Progenitor cell of endocrine pancreas (in vitro differentiated cells): Measurements from ENCODE around the gene COPS3. TPM values are rescaled to one million over a fixed set of nuclear protein-coding genes. Genes with fewer than 3 reads are reported as not detected.
A peak's percentile ranks its signal among the peaks of the same experiment; 100 is the strongest.

ENCODE experiments used
- DNase-seq: peaks from one replicate; pipeline ENCODE4 v3.0.0; 2021; ENCODE audit warnings: low spot score; ENCODE audit not compliant: unreplicated experiment
- H3K27ac Mint-ChIP-seq: 2 replicates; pipeline ENCODE4 v1.8.0; 2021; ENCODE audit warnings: mild to moderate bottlenecking, moderate library complexity, mixed read lengths
- H3K27me3 Mint-ChIP-seq: 2 replicates; pipeline ENCODE4 v1.8.0; 2021; ENCODE audit warnings: mixed read lengths
- H3K36me3 Mint-ChIP-seq: 2 replicates; pipeline ENCODE4 v1.8.0; 2022; ENCODE audit warnings: mixed read lengths; ENCODE audit not compliant: insufficient read depth
- H3K4me1 Mint-ChIP-seq: 2 replicates; pipeline ENCODE4 v1.8.0; 2021; ENCODE audit warnings: low read depth, mixed read lengths
- H3K4me3 Mint-ChIP-seq: 2 replicates; pipeline ENCODE4 v1.8.0; 2021; ENCODE audit warnings: low read depth, mild to moderate bottlenecking, moderate library complexity, mixed read lengths
- H3K9me3 Mint-ChIP-seq: 2 replicates; pipeline ENCODE4 v1.8.0; 2021; ENCODE audit warnings: low read depth, mixed read lengths
- total RNA-seq: library from RNA; stranded (reverse); gene quantifications from 2 replicates; pipeline ENCODE4 v1.2.1, GENCODE V29; 2021
- TF ChIP-seq, protein P1 (sequence below): fragments of 200-600 bp; sonication (generic); IDR thresholded peaks from one replicate; pipeline ENCODE4 v1.5.0; 2021; ENCODE audit warnings: antibody characterized with exemption, mild to moderate bottlenecking; ENCODE audit not compliant: unreplicated experiment

COPS3 gene
- total RNA-seq, 1 donor from 2014 or later, result 61.5 TPM

DNA sequence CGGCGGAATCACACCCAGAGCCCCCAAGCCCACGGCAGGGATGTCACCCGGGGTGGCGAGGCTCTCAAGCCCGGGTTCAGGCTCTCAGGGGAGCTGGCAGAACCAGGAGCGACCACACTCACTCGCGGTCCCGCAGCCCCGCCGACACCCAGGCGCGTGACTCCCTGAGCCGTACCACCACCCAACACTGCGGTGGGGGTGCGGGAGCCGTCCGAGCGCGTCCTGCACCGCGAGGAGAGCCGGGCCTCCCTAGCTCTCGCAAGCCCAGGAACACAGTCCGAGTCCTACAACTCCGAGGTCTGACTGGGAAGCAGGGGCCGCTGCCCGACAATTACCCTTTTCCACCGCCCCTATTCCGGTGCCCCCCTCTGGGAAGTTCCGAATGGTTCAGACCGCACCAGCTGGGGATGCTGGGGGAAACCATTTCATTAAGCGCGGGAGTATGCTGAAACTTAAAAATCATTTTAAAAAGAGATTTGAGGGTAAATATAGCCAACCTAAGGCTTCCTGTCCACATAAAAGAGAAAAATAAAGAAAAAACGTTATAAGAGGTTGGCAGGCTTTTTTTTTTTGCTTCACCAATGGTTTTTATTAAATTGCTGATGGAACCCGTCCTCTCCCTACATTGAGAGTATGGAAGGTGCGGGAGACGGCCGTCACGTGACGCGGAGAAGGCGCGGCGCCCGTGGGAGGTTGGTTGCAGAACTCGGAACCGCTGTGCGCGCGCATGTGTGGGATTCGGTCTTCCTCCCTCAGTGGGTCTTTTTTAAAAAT is 43.8 kb downstream of the COPS3 start, which contains the start of gene FLCN:
FLCN (minus strand) TSS at position 143 of the 774 bp plus-strand sequence. CDS start 9,031 bp downstream, outside the sequence.
- Mint-ChIP-seq H3K27ac (peak within 1 kb of the TSS; percentile 100), H3K9me3 (no peaks in the 10 kb centered on the region), H3K4me3 (peak within 1 kb of the TSS; percentile 96), H3K36me3 (peaks cover 3% of the 10 kb centered on the region), H3K4me1 (peaks cover 18% of the 10 kb centered on the region), H3K27me3 (no peaks in the 10 kb centered on the region)
- DNase-seq, result peak; percentile 59
- TF ChIP-seq, protein P1, sequence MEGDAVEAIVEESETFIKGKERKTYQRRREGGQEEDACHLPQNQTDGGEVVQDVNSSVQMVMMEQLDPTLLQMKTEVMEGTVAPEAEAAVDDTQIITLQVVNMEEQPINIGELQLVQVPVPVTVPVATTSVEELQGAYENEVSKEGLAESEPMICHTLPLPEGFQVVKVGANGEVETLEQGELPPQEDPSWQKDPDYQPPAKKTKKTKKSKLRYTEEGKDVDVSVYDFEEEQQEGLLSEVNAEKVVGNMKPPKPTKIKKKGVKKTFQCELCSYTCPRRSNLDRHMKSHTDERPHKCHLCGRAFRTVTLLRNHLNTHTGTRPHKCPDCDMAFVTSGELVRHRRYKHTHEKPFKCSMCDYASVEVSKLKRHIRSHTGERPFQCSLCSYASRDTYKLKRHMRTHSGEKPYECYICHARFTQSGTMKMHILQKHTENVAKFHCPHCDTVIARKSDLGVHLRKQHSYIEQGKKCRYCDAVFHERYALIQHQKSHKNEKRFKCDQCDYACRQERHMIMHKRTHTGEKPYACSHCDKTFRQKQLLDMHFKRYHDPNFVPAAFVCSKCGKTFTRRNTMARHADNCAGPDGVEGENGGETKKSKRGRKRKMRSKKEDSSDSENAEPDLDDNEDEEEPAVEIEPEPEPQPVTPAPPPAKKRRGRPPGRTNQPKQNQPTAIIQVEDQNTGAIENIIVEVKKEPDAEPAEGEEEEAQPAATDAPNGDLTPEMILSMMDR, result no peak

DNA sequence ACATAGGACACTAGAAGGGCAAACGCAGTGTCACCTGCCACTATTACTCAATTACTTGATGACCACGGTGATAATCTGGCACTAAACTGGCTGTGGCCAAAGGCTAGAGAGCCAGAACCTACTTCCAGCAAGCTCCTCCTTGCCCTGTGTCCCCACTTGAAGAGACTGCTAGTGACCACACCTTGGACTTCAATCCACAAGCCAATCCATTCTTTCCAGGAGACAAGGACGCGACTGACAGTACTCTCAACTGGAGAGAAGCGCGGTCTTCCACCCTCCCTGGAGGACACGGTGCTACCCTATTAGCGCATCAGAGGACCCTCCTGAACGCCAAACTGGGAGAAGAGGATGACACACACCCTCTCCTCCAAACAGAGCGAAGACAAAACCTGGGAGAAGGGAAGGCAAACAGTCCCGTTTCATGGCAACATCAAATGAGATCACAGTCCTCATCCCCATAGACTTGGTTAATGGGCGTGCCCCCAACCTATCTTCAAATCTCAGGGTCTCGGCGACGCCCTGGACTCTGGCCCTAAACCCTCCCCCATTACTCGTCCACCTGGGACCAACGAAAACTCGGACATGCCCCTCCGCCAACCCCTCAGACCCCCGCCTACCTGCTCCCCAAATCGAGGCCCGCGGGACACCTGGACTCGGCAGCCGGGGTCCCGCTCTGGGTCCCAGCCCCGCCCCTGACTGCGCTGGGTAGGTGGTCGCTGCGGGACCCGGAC is 44.6 kb downstream of the COPS3 start:
- H3K4me3 Mint-ChIP-seq, result peak overlapping the region; percentile 96
- TF ChIP-seq, protein P1, result no peak
- no peaks in the 10 kb centered on the region for H3K9me3 Mint-ChIP-seq
- no peaks in the 10 kb centered on the region for H3K27me3 Mint-ChIP-seq
- DNase-seq, result no peak
- peaks cover 18% of the 10 kb centered on the region for H3K4me1 Mint-ChIP-seq
- H3K36me3 Mint-ChIP-seq, result no peaks in the 10 kb centered on the region
- peak overlapping the region; percentile 100 for H3K27ac Mint-ChIP-seq

DNA sequence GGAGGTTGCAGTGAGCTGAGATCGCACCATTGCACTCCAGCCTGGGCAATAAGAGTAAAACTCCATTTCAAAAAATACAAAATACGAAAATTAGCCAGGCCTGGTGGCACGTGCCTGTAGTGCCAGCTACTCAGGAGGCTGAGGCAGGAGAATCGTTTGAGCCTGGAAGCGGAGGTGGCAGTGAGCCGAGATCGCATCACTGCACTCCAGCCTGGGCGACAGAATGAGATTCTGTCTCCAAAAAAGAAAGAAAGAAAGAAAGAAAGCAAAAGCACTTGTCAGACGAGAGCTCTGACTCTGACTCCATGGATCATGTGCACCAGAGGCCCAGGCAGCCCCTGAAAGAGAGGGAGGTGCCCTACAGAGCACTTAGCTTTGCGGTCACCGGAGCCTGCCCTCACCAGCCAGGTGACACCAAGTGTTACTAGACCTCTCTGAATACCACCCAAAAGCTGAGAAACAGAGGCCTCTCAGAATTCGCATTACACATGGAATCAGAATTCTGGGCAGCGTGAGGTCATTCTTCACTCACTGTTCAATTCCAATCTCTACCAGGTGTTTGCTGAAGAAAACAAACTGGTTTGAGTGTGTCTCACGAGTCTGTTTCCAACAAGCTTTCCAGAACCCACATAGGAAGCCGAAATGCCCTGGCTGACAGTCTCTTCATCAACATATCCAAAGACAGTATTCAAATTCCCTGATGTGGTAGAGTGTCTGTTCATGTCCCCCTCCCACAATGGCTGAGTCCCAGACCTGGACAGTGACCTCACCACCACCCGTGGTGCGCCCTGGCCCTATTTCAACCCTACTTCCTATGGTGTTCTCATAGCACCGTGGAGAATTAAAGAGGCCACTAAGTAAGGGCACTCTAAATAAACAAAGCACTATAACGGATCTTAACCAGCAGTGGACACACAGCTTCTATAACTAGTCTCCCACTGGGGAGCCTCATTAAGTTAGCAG is 45.6 kb downstream of the COPS3 start:
- Mint-ChIP-seq H3K36me3 (no peaks in the 10 kb centered on the region), H3K27ac (peak overlapping the region; percentile 100), H3K9me3 (no peaks in the 10 kb centered on the region), H3K4me3 (peak overlapping the region; percentile 96), H3K4me1 (peaks cover 18% of the 10 kb centered on the region), H3K27me3 (no peaks in the 10 kb centered on the region)
- DNase-seq, result no peak
- TF ChIP-seq, protein P1, result no peak

DNA sequence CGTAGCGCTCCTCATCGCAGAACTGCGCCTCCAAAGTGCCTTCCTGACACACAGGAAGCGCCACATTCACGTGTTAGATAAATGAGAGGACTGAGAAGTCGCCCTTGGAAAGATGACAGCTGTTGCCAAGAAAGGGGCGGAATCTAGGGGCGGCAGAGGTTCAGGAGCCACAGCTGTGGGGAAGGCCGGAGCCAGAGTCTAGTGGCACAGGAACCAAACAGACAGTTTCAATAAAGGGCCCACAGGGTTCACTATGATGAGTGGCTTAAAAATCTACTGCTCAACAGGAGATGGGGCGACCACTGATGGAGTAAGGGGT is 48.8 kb downstream of the COPS3 start:
- H3K27ac Mint-ChIP-seq, result peak overlapping the region; percentile 77
- H3K9me3 Mint-ChIP-seq, result no peaks in the 10 kb centered on the region
- peaks cover 11% of the 10 kb centered on the region for H3K36me3 Mint-ChIP-seq
- H3K27me3 Mint-ChIP-seq, result no peaks in the 10 kb centered on the region
- DNase-seq, result no peak
- H3K4me1 Mint-ChIP-seq, result peaks cover 15% of the 10 kb centered on the region
- TF ChIP-seq, protein P1, result no peak
- H3K4me3 Mint-ChIP-seq, result no peak overlapping the region
